ENCODE measurements around the gene UGT1A8. TPM values are rescaled to one million over a fixed set of nuclear protein-coding genes. Genes with fewer than 3 reads are reported as not detected.
"Not testable (repeated sequence)": the region's sequence is repeated elsewhere in the genome, so short reads cannot be mapped to it uniquely, and the experiment has no call there.

The UGT1A8 gene
- total RNA-seq, 2 donors from 2014 or later, result 15.9 to 16.8 TPM

GRCh38 chr2:233650981-233651380, 33.5 kb downstream of the UGT1A8 start:
- no peaks in the 10 kb centered on the region for H3K9me3 ChIP-seq
- intact Hi-C loops (cut with DNase I), result no loop called here
- no peak for TF ChIP-seq CTCF (IDR thresholded peaks at IDR 0.05)
- no peaks in the 10 kb centered on the region for H3K27me3 ChIP-seq
- H3K36me3 ChIP-seq, result no peaks in the 10 kb centered on the region
- H3K4me3 ChIP-seq, result no peak overlapping the region
- H3K9ac ChIP-seq (ENCODE audit: low read depth in 2 of 2, low read length in 2 of 2), result no peak overlapping the region
- no peaks in the 10 kb centered on the region for H3K4me1 ChIP-seq
- peak; percentile 28 for DNase-seq
- peak overlapping the region; percentile 38 for H3K27ac ChIP-seq

- no peaks in the 10 kb centered on the region for H3K36me3 ChIP-seq
- no peaks in the 10 kb centered on the region for H3K27me3 ChIP-seq
- DNase-seq, result no peak
- H3K4me3 ChIP-seq, result no peak overlapping the region
- TF ChIP-seq CTCF (IDR thresholded peaks at IDR 0.05), result no peak
- H3K27ac ChIP-seq, result peak overlapping the region; percentile 38
- H3K9ac ChIP-seq (ENCODE audit: low read depth in 2 of 2, low read length in 2 of 2), result peak overlapping the region in 1 of 2 donors; percentile 18
- H3K4me1 ChIP-seq, result no peaks in the 10 kb centered on the region
- H3K9me3 ChIP-seq, result no peaks in the 10 kb centered on the region
- intact Hi-C loops (cut with DNase I), result no loop called here
These were observed 34.0 kb downstream of the UGT1A8 start for GRCh38 chr2:233651430-233651829.

- Histone ChIP-seq H3K27me3 (no peaks in the 10 kb centered on the region), H3K9ac (ENCODE audit: low read depth in 2 of 2, low read length in 2 of 2) (no peak overlapping the region), H3K4me1 (no peaks in the 10 kb centered on the region), H3K36me3 (no peaks in the 10 kb centered on the region), H3K4me3 (no peak overlapping the region), H3K27ac (no peak overlapping the region), H3K9me3 (no peaks in the 10 kb centered on the region)
- intact Hi-C loops (cut with DNase I), result no loop called here
- TF ChIP-seq CTCF (IDR thresholded peaks at IDR 0.05), result no peak
- no peak for DNase-seq
These were observed 37.1 kb downstream of the UGT1A8 start for GRCh38 chr2:233654501-233654900.

GRCh38 chr2:233655043-233655442, 37.6 kb downstream of the UGT1A8 start:
- Histone ChIP-seq H3K9me3 (no peaks in the 10 kb centered on the region), H3K4me1 (no peaks in the 10 kb centered on the region), H3K36me3 (no peaks in the 10 kb centered on the region), H3K27me3 (no peaks in the 10 kb centered on the region), H3K9ac (ENCODE audit: low read depth in 2 of 2, low read length in 2 of 2) (no peak overlapping the region), H3K27ac (no peak overlapping the region), H3K4me3 (no peak overlapping the region)
- TF ChIP-seq CTCF (IDR thresholded peaks at IDR 0.05), result no peak
- no peak for DNase-seq
- intact Hi-C loops (cut with DNase I), result no loop called here

GRCh38 chr2:233655943-233656342, 38.5 kb downstream of the UGT1A8 start:
- H3K4me1 ChIP-seq; H3K27me3 ChIP-seq; H3K36me3 ChIP-seq; H3K4me3 ChIP-seq; intact Hi-C loops (cut with DNase I); DNase-seq; H3K27ac ChIP-seq; H3K9ac ChIP-seq (ENCODE audit: low read depth in 2 of 2, low read length in 2 of 2); H3K9me3 ChIP-seq: not testable (repeated sequence)

- no peak for TF ChIP-seq CTCF (IDR thresholded peaks at IDR 0.05)
- intact Hi-C loops (cut with DNase I), result no loop called here
- Histone ChIP-seq H3K9ac (ENCODE audit: low read depth in 2 of 2, low read length in 2 of 2) (no peak overlapping the region), H3K4me1 (no peaks in the 10 kb centered on the region), H3K9me3 (no peaks in the 10 kb centered on the region), H3K36me3 (no peaks in the 10 kb centered on the region), H3K27ac (no peak overlapping the region), H3K4me3 (no peak overlapping the region), H3K27me3 (no peaks in the 10 kb centered on the region)
- DNase-seq, result no peak
These were observed 39.0 kb downstream of the UGT1A8 start for GRCh38 chr2:233656443-233656842.

Data from colonic mucosa (tissue), 4 donors.